Esophagus muscularis mucosa (tissue), 4 donors: ENCODE results near the gene SMTN.

Experiments
- EP300 ChIP-seq: sonication (generic); formaldehyde crosslinking; IDR thresholded peaks from one replicate; pipeline ENCODE4 v1.6.1; 2017; ENCODE audit warnings: antibody characterized with exemption
- POLR2A ChIP-seq: fragments of 450-650 bp; IDR thresholded peaks from one replicate; pipeline ENCODE4 v1.6.1; 2017; ENCODE audit warnings: antibody characterized with exemption, moderate library complexity, mild to moderate bottlenecking, low read depth
- TF ChIP-seq, protein P1 (sequence below), 3 experiments: fragments of 200-600 bp in 2 of 3; fragments of 450-650 bp in 1 of 3; sonication (generic) in 2 of 3; IDR thresholded peaks; one replicate each; pipeline ENCODE4 v1.5.1; 2017 to 2019; ENCODE audit warnings: antibody characterized with exemption in 3 of 3, mild to moderate bottlenecking in 2 of 3, moderate library complexity in 1 of 3

DNA sequence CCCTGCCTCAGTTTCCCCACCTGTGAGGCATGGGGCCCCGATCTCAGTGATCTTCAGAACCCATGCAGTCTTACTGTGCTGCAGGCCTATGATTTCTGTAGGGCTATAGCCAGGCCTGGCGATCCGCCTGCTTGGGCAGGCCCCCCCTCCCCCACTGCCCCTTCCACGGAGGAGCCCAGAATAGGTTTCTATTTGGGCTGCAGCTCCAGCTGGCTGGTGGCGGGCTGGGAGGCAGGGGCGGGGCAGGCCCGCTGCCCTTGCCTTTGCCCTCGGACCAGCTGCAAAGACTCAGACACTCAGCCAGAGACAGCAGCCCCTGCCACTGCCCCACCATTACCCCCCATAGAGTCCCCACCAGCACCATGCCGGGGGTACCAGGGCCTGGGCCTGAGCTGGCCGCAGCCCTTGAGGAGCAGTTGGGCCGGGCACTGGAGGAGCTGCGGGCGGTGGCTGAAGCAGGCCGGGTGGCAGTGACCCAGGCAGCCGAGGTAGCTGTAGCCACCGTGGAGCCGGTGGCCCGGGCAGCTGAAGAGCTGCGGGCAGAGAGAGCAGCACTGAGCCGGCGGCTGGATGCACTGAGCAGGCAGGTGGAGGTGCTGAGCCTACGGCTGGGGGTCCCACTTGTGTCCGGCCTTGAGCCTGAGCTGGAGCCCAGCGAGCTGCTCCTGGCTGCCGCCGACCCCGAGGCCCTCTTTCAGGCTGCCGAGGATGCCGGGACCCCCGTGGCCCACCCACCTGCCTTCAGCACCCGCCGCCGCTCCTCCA is 12.2 kb downstream of the SMTN start:
- TF ChIP-seq, protein P1, sequence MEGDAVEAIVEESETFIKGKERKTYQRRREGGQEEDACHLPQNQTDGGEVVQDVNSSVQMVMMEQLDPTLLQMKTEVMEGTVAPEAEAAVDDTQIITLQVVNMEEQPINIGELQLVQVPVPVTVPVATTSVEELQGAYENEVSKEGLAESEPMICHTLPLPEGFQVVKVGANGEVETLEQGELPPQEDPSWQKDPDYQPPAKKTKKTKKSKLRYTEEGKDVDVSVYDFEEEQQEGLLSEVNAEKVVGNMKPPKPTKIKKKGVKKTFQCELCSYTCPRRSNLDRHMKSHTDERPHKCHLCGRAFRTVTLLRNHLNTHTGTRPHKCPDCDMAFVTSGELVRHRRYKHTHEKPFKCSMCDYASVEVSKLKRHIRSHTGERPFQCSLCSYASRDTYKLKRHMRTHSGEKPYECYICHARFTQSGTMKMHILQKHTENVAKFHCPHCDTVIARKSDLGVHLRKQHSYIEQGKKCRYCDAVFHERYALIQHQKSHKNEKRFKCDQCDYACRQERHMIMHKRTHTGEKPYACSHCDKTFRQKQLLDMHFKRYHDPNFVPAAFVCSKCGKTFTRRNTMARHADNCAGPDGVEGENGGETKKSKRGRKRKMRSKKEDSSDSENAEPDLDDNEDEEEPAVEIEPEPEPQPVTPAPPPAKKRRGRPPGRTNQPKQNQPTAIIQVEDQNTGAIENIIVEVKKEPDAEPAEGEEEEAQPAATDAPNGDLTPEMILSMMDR (IDR thresholded peaks at IDR 0.05) = no peak
- TF ChIP-seq EP300 (no peak), POLR2A (no peak)
